SU-DHL-6 (cell line): ENCODE results near the gene BUB1.
"Not testable (repeated sequence)": the region's sequence is repeated elsewhere in the genome, so short reads cannot be mapped to it uniquely, and the experiment has no call there.

Experiments
- EZH2phosphoT487 ChIP-seq: fragments of 200-600 bp; sonication (generic), shearing (Covaris generic); conservative IDR thresholded peaks from 2 replicates; pipeline ENCODE4 v1.6.1; 2018; ENCODE audit warnings: mild to moderate bottlenecking, antibody characterized with exemption, low read length, moderate library complexity, mixed read lengths
- TF ChIP-seq, protein P1 (sequence below): fragments of 200-600 bp; sonication (generic); IDR thresholded peaks from one replicate; pipeline ENCODE4 v1.5.1; 2017; ENCODE audit warnings: antibody characterized with exemption, mild to moderate bottlenecking, low read length, moderate library complexity; ENCODE audit not compliant: insufficient read depth, poor library complexity, severe bottlenecking

DNA sequence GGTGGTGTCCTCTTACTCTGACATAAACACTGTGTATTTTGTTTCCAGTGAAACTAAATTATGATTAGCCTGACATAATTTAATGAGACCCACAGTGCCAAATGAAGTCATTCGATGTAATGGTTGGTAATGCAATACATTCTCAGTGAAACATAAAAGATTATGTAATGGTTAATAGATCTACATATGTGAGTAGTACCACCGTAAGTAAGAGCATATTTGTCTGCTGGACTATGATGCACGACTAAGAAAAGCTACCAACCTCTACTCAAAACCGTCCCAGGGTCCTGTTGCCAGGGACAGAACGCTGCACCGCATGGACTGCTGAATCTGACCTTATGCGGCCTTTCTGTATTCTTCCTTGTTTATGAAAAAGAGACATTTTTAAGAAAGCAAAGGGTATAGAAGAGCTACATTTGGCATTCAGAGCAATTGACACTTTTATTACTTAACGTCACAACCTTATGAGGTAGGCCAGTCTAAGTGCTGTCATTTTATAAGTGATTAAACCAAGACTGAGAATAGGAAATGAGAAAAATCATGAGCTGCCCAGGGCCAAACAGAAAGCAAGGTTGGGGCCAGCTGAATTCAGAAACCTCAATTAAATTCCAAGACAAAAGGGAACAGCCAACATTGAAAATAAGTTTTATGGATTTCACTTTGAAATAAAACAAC, 73.8 kb downstream of the BUB1 start:
- TF ChIP-seq, protein P1, sequence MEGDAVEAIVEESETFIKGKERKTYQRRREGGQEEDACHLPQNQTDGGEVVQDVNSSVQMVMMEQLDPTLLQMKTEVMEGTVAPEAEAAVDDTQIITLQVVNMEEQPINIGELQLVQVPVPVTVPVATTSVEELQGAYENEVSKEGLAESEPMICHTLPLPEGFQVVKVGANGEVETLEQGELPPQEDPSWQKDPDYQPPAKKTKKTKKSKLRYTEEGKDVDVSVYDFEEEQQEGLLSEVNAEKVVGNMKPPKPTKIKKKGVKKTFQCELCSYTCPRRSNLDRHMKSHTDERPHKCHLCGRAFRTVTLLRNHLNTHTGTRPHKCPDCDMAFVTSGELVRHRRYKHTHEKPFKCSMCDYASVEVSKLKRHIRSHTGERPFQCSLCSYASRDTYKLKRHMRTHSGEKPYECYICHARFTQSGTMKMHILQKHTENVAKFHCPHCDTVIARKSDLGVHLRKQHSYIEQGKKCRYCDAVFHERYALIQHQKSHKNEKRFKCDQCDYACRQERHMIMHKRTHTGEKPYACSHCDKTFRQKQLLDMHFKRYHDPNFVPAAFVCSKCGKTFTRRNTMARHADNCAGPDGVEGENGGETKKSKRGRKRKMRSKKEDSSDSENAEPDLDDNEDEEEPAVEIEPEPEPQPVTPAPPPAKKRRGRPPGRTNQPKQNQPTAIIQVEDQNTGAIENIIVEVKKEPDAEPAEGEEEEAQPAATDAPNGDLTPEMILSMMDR, result not testable (repeated sequence)
- TF ChIP-seq EZH2phosphoT487, result not testable (repeated sequence)
